ENCODE data around the gene AKR1C8.

Gene AKR1C8

GRCh38 chr10:5168897-5169420, 16.0 kb downstream of the AKR1C8 start:
- Mint-ChIP-seq H3K4me3 (no peak overlapping the region), H3K36me3 (ENCODE audit: low read depth) (peaks cover 13% of the 10 kb centered on the region), H3K27me3 (ENCODE audit: low read depth) (no peaks in the 10 kb centered on the region), H3K27ac (peak overlapping the region; percentile 6 to 69 (median 20)), H3K9me3 (peaks cover 62% of the 10 kb centered on the region), H3K4me1 (no peaks in the 10 kb centered on the region)
- TF ChIP-seq CTCF (IDR thresholded peaks at IDR 0.05; ENCODE audit: unreplicated experiment in 3 of 3) = no peak

- no peak overlapping the region for H3K27ac Mint-ChIP-seq
- H3K4me1 Mint-ChIP-seq = no peaks in the 10 kb centered on the region
- peaks cover 73% of the 10 kb centered on the region for H3K9me3 Mint-ChIP-seq
- TF ChIP-seq CTCF (IDR thresholded peaks at IDR 0.05; ENCODE audit: unreplicated experiment in 3 of 3) = no peak
- H3K27me3 Mint-ChIP-seq (ENCODE audit: low read depth) = no peaks in the 10 kb centered on the region
- H3K36me3 Mint-ChIP-seq (ENCODE audit: low read depth) = peaks cover 13% of the 10 kb centered on the region
- H3K4me3 Mint-ChIP-seq = no peak overlapping the region
Measured at GRCh38 chr10:5165738-5166137, 19.2 kb downstream of the AKR1C8 start.

- Mint-ChIP-seq H3K9me3 (peaks cover 79% of the 10 kb centered on the region), H3K27me3 (ENCODE audit: low read depth) (peaks cover 4% of the 10 kb centered on the region), H3K36me3 (ENCODE audit: low read depth) (peaks cover 13% of the 10 kb centered on the region), H3K27ac (no peak overlapping the region), H3K4me1 (no peaks in the 10 kb centered on the region), H3K4me3 (no peak overlapping the region)
- TF ChIP-seq CTCF (IDR thresholded peaks at IDR 0.05; ENCODE audit: unreplicated experiment in 3 of 3) = no peak
Measured at GRCh38 chr10:5163487-5163886, 21.5 kb downstream of the AKR1C8 start.

GRCh38 chr10:5159126-5159525, 25.8 kb downstream of the AKR1C8 start:
- peaks cover 4% of the 10 kb centered on the region for H3K27me3 Mint-ChIP-seq (ENCODE audit: low read depth)
- peaks cover 51% of the 10 kb centered on the region for H3K9me3 Mint-ChIP-seq
- no peaks in the 10 kb centered on the region for H3K4me1 Mint-ChIP-seq
- H3K27ac Mint-ChIP-seq = no peak overlapping the region
- no peak for TF ChIP-seq CTCF (IDR thresholded peaks at IDR 0.05; ENCODE audit: unreplicated experiment in 3 of 3)
- H3K4me3 Mint-ChIP-seq = no peak overlapping the region
- no peaks in the 10 kb centered on the region for H3K36me3 Mint-ChIP-seq (ENCODE audit: low read depth)

GRCh38 chr10:5157501-5157900, 27.4 kb downstream of the AKR1C8 start:
- H3K9me3 Mint-ChIP-seq = peaks cover 43% of the 10 kb centered on the region
- H3K4me3 Mint-ChIP-seq = no peak overlapping the region
- peaks cover 4% of the 10 kb centered on the region for H3K27me3 Mint-ChIP-seq (ENCODE audit: low read depth)
- H3K36me3 Mint-ChIP-seq (ENCODE audit: low read depth) = no peaks in the 10 kb centered on the region
- H3K27ac Mint-ChIP-seq = no peak overlapping the region
- no peak for TF ChIP-seq CTCF (IDR thresholded peaks at IDR 0.05; ENCODE audit: unreplicated experiment in 3 of 3)
- no peaks in the 10 kb centered on the region for H3K4me1 Mint-ChIP-seq

- no peak for TF ChIP-seq CTCF (IDR thresholded peaks at IDR 0.05; ENCODE audit: unreplicated experiment in 3 of 3)
- no peak overlapping the region for H3K4me3 Mint-ChIP-seq
- H3K27me3 Mint-ChIP-seq (ENCODE audit: low read depth) = peaks cover 4% of the 10 kb centered on the region
- peaks cover 35% of the 10 kb centered on the region for H3K9me3 Mint-ChIP-seq
- H3K36me3 Mint-ChIP-seq (ENCODE audit: low read depth) = no peaks in the 10 kb centered on the region
- H3K4me1 Mint-ChIP-seq = no peaks in the 10 kb centered on the region
- H3K27ac Mint-ChIP-seq = no peak overlapping the region
Measured at GRCh38 chr10:5155951-5156350, 29.0 kb downstream of the AKR1C8 start.

All from nephron (organoid).